IPS-18a (cell line): ENCODE data around the gene AQP9.

ENCODE experiments used
- H3K27ac ChIP-seq: one replicate; pipeline ENCODE4 v1.5.1; 2013; ENCODE audit warnings: low read length
- H3K27me3 ChIP-seq: one replicate; pipeline ENCODE4 v1.6.1; 2013; ENCODE audit warnings: mild to moderate bottlenecking, low read length; ENCODE audit not compliant: control insufficient read depth, insufficient read depth
- H3K36me3 ChIP-seq: one replicate; pipeline ENCODE4 v1.6.1; 2013; ENCODE audit warnings: low read depth, low read length; ENCODE audit not compliant: control insufficient read depth
- H3K4me1 ChIP-seq: one replicate; pipeline ENCODE4 v1.6.1; 2013; ENCODE audit warnings: low read depth, low read length; ENCODE audit not compliant: control insufficient read depth
- H3K4me3 ChIP-seq: one replicate; pipeline ENCODE4 v1.5.1; 2013; ENCODE audit warnings: low read length
- H3K9ac ChIP-seq: one replicate; pipeline ENCODE4 v1.6.1; 2013; ENCODE audit warnings: mild to moderate bottlenecking, low read length, moderate library complexity
- H3K9me3 ChIP-seq: one replicate; pipeline ENCODE4 v1.6.1; 2013; ENCODE audit warnings: low read depth, low read length; ENCODE audit not compliant: control insufficient read depth

AQP9 gene

GRCh38 chr15:58117619-58118018 lies 20.6 kb upstream of the AQP9 start:
- Histone ChIP-seq H3K27ac (no peak overlapping the region), H3K9ac (no peak overlapping the region), H3K36me3 (no peaks in the 10 kb centered on the region), H3K27me3 (no peaks in the 10 kb centered on the region), H3K4me1 (no peaks in the 10 kb centered on the region), H3K4me3 (no peak overlapping the region), H3K9me3 (no peaks in the 10 kb centered on the region)

- Histone ChIP-seq H3K27ac (no peak overlapping the region), H3K4me3 (no peak overlapping the region), H3K9me3 (no peaks in the 10 kb centered on the region), H3K27me3 (no peaks in the 10 kb centered on the region), H3K4me1 (no peaks in the 10 kb centered on the region), H3K36me3 (no peaks in the 10 kb centered on the region), H3K9ac (no peak overlapping the region)
These were observed 19.9 kb upstream of the AQP9 start for GRCh38 chr15:58118272-58118671.

GRCh38 chr15:58119016-58119415 lies 19.2 kb upstream of the AQP9 start:
- no peak overlapping the region for H3K9ac ChIP-seq
- H3K4me3 ChIP-seq = no peak overlapping the region
- no peaks in the 10 kb centered on the region for H3K4me1 ChIP-seq

GRCh38 chr15:58124585-58124984 lies 13.6 kb upstream of the AQP9 start:
- Histone ChIP-seq H3K9me3 (peaks cover 6% of the 10 kb centered on the region), H3K36me3 (no peaks in the 10 kb centered on the region), H3K9ac (no peak overlapping the region), H3K27me3 (no peaks in the 10 kb centered on the region), H3K27ac (no peak overlapping the region), H3K4me3 (no peak overlapping the region), H3K4me1 (no peaks in the 10 kb centered on the region)

More at GRCh38 chr15:58119016-58119415, 19.2 kb upstream of the AQP9 start:
- H3K36me3 ChIP-seq = no peaks in the 10 kb centered on the region
- H3K27ac ChIP-seq = no peak overlapping the region
- H3K9me3 ChIP-seq = no peaks in the 10 kb centered on the region
- H3K27me3 ChIP-seq = no peaks in the 10 kb centered on the region

GRCh38 chr15:58125333-58125732 lies 12.8 kb upstream of the AQP9 start:
- peaks cover 6% of the 10 kb centered on the region for H3K9me3 ChIP-seq
- no peak overlapping the region for H3K9ac ChIP-seq
- no peaks in the 10 kb centered on the region for H3K27me3 ChIP-seq
- H3K4me1 ChIP-seq = no peaks in the 10 kb centered on the region
- no peak overlapping the region for H3K27ac ChIP-seq
- H3K4me3 ChIP-seq = no peak overlapping the region
- H3K36me3 ChIP-seq = no peaks in the 10 kb centered on the region

GRCh38 chr15:58134886-58135285 lies 3.3 kb upstream of the AQP9 start:
- no peaks in the 10 kb centered on the region for H3K36me3 ChIP-seq
- H3K4me1 ChIP-seq = peaks cover 9% of the 10 kb centered on the region
- no peak overlapping the region for H3K9ac ChIP-seq
- no peaks in the 10 kb centered on the region for H3K27me3 ChIP-seq
- H3K9me3 ChIP-seq = no peaks in the 10 kb centered on the region
- no peak overlapping the region for H3K27ac ChIP-seq
- no peak overlapping the region for H3K4me3 ChIP-seq

- H3K4me3 ChIP-seq = no peak overlapping the region
- H3K9ac ChIP-seq = no peak overlapping the region
- no peaks in the 10 kb centered on the region for H3K27me3 ChIP-seq
- no peaks in the 10 kb centered on the region for H3K36me3 ChIP-seq
- H3K4me1 ChIP-seq = peaks cover 9% of the 10 kb centered on the region
- no peak overlapping the region for H3K27ac ChIP-seq
- no peaks in the 10 kb centered on the region for H3K9me3 ChIP-seq
These were observed 2.5 kb upstream of the AQP9 start for GRCh38 chr15:58135511-58136174.

- Histone ChIP-seq H3K4me3 (no peak overlapping the region), H3K36me3 (no peaks in the 10 kb centered on the region), H3K4me1 (peaks cover 9% of the 10 kb centered on the region), H3K27ac (no peak overlapping the region), H3K9me3 (no peaks in the 10 kb centered on the region), H3K27me3 (no peaks in the 10 kb centered on the region), H3K9ac (no peak overlapping the region)
These were observed 1.4 kb upstream of the AQP9 start for GRCh38 chr15:58136731-58137130.

- Histone ChIP-seq H3K4me1 (peaks cover 9% of the 10 kb centered on the region), H3K4me3 (no peak overlapping the region), H3K9me3 (no peaks in the 10 kb centered on the region), H3K27ac (no peak overlapping the region), H3K36me3 (no peaks in the 10 kb centered on the region), H3K27me3 (no peaks in the 10 kb centered on the region), H3K9ac (no peak overlapping the region)
These were observed 495 bp upstream of the AQP9 start for GRCh38 chr15:58137686-58138085.

GRCh38 chr15:58139276-58139988 lies 1.3 kb downstream of the AQP9 start:
- Histone ChIP-seq H3K4me1 (peaks cover 9% of the 10 kb centered on the region), H3K4me3 (no peak overlapping the region), H3K9me3 (no peaks in the 10 kb centered on the region), H3K9ac (no peak overlapping the region), H3K27ac (no peak overlapping the region), H3K27me3 (no peaks in the 10 kb centered on the region), H3K36me3 (no peaks in the 10 kb centered on the region)

GRCh38 chr15:58139989-58140522 lies 1.9 kb downstream of the AQP9 start:
- H3K27me3 ChIP-seq = no peaks in the 10 kb centered on the region
- H3K27ac ChIP-seq = no peak overlapping the region
- peaks cover 9% of the 10 kb centered on the region for H3K4me1 ChIP-seq
- no peaks in the 10 kb centered on the region for H3K36me3 ChIP-seq
- H3K9me3 ChIP-seq = no peaks in the 10 kb centered on the region
- no peak overlapping the region for H3K4me3 ChIP-seq
- no peak overlapping the region for H3K9ac ChIP-seq

GRCh38 chr15:58141894-58142293 lies 3.7 kb downstream of the AQP9 start:
- Histone ChIP-seq H3K36me3 (no peaks in the 10 kb centered on the region), H3K9me3 (no peaks in the 10 kb centered on the region), H3K9ac (no peak overlapping the region), H3K4me3 (no peak overlapping the region), H3K27me3 (no peaks in the 10 kb centered on the region), H3K27ac (no peak overlapping the region), H3K4me1 (peaks cover 9% of the 10 kb centered on the region)
